Stimulated activated CD4-positive, alpha-beta T cell treated with anti-CD3 and anti-CD28 coated beads, Interleukin-12 subunit alpha, Interleukin-12 subunit beta, amount 100 ng/mL, for 24 hours (primary cell): Measurements from ENCODE around the gene SAG.

Source experiments
- DNase-seq, 2 experiments: peaks; one replicate each; pipeline ENCODE4 v3.0.0-alpha.2; 2020; ENCODE audit warnings: low read depth in 2 of 2

SAG gene

DNA sequence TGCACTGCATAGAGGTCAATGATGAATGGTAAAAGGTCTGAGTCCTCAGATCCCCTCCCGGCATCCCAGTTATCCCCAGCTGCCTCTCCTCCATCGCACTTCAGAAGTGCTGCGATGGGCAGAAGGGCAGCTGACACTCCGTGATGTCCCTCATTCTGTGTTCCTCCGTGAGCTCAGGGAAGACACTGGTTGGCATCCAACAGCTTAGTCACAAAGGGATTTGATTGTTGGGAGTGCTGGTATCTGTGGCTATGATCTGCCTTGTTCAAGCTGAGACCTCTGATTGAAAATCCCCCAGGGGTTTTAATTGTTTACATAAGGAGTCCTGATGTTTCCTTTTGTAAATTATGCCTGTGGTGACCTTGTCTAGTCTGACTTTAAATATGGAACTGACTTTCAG, 19.0 kb upstream of the SAG start:
- DNase-seq: no peak

- no peak for DNase-seq
Observed at GRCh38 chr2:233289648-233290047, 18.0 kb upstream of the SAG start.

GRCh38 chr2:233290051-233290845, 17.4 kb upstream of the SAG start:
- DNase-seq: no peak

DNA sequence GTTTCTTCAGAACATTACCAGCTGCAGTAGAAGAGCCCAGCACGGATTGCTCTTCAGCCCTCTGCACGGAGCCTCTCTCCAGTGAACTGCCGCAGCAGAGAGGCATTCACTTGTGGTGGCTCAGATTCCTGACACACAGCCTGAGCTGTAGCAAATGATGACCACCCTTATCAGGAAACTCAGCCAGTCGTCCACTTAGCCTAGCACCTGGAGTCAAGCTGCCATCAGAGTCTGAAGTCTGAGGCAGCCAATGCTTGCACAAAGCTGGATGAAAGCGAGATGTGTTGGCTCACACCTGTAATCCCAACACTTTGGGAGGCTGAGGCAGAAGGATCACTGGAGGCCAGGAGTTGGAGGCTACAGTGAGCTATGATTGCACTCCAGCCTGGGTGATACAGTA, 11.7 kb upstream of the SAG start:
- DNase-seq: no peak

GRCh38 chr2:233297076-233297475, 10.5 kb upstream of the SAG start:
- DNase-seq: no peak

DNA sequence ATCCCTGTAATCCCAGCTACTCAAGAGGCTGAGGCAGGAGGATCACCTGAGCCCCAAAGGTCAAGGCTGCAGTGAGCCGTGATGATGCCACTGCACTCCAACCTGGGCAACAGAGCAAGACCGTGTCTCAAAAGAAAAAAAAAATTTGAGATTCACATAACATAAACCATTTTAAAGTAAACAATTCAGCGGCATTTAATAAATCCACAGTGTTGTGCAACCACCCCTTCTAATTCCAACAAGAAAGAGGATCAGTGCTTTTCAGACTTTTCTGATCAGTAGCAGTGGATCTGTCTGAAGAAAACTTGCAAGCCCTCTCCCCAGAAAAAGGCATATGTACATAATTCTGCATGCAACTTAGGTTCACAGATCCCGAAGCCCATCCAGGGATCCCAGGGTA, 7.2 kb upstream of the SAG start:
- no peak for DNase-seq

DNA sequence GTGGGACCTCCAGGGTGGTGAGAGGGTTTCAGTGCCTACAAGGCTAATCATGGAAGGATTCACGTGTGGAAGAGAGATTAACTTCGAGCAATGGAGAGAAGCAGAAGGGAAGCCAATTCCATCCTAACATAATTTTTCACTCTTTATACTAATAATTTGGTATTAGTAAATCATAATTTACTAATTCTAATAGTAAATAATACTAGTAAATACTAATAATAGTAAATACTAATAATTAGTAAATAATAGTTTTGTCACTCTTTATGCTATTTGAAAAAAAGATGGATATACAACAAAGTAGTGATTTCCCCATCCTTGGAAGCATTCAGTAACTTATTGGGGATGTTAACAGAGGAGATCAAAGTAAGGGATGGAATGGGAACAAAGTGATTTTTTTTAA, 6.4 kb upstream of the SAG start:
- DNase-seq: no peak

DNA sequence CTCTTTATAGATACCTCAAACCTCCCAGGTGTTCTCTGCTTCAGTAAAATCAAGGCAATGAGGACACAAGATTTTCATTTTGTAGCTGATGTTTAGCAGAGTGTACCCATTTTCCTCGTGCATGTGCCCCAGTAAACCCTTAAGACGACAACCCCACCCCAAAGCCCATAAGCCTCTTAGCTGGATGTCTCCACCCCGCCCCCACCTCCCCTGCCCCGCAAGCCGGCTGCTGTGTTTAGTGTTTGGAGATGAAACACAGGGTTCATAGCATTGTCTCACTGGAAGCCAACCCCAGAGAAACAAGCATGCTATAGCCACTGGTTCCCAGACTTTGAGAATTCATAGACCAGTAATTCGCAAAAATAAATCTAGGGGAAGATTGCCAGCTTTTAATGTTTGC, 5.8 kb upstream of the SAG start:
- no peak for DNase-seq

DNA sequence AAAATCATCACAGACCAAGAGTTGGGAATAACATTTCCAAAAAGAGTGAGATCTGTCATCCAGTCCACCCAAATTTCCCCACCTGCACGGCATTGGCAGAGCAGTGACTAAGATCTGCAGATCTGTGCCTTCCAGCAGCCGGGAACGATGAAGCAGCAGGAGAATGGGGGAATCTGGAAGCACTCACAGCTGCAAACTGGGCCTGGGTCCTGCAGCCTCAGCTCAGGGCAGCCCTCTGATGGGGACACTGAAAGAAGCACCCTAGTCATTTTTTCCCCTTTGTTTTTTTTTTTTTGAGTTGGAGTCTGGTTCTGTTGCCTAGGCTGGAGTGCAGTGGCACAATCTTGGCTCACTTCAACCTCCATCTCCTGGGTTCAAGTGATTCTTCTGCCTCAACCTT, 4.4 kb upstream of the SAG start:
- no peak for DNase-seq

DNA sequence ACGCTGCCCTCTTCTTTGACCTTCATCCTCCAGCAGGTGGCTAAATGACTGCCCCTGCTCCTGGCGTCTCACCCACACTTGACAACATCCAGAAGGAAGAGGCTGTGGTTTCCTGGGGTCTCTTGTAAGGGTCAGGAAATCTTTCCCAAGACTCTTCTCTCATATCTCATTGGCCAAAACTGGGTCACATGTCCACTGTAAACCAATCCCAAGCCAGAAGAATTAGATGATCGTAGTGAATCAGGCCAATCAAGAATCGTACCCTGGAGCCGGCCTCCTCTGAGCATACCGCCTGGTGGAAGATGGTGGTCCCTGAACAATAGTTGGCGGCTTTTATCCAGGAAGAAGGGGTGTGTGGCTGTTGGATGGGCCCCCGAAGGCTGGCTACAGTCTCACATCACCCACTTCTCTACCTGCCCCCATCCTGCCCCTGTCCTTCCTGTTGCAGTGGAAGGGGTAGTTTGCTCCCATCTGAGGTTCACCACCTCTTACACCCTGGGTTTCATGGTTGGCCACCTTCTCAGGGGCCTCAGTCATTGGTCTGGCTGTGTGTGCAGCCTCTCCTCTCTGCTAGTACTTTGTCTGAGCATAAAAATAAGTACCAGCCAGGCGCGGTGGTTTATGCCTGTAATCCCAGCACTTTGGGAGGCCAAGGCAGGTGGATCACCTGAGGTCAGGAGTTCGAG, 3.8 kb downstream of the SAG start:
- no peak for DNase-seq

GRCh38 chr2:233312874-233313273, 5.3 kb downstream of the SAG start:
- no peak for DNase-seq

GRCh38 chr2:233314180-233314925, 6.7 kb downstream of the SAG start:
- no peak for DNase-seq

GRCh38 chr2:233317196-233317943, 9.8 kb downstream of the SAG start:
- DNase-seq: no peak

- no peak for DNase-seq
Observed at GRCh38 chr2:233319256-233319655, 11.6 kb downstream of the SAG start.

- DNase-seq: no peak
Observed at GRCh38 chr2:233320470-233320869, 12.9 kb downstream of the SAG start.

- DNase-seq: no peak
Observed at GRCh38 chr2:233321166-233321565, 13.6 kb downstream of the SAG start.

- no peak for DNase-seq
Observed at GRCh38 chr2:233323851-233324250, 16.2 kb downstream of the SAG start.

DNA sequence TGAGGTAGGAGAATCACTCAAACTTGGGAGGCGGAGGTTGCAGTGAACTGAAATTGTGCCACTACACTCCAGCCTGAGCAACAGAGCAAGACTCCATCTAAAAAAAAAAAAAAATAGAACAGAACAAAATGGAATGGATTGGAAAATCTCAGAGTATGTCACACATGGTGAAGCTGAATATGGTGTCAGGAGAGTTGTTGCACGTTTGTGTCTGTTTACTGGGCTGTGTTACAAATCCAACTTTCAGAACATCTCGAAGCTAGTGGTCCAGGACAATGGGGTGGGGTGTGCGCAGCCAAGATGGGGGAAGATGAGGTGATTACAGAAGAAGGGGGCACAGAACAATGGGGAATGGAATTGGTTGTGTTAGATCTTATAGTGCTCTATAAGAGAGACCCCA, 17.6 kb downstream of the SAG start:
- no peak for DNase-seq

GRCh38 chr2:233325814-233326213, 18.2 kb downstream of the SAG start:
- DNase-seq: no peak

- DNase-seq: no peak
Observed at GRCh38 chr2:233326500-233326899, 18.9 kb downstream of the SAG start.

GRCh38 chr2:233328922-233329321, 21.3 kb downstream of the SAG start:
- no peak for DNase-seq

GRCh38 chr2:233329489-233330135, 22.0 kb downstream of the SAG start:
- no peak for DNase-seq
